ENCODE measurements around the gene MYH14.

The MYH14 gene

GRCh38 chr19:50300051-50300450, 96.6 kb downstream of the MYH14 start:
- DNase-seq, result no peak

- DNase-seq, result peak in 1 of 2 experiments; percentile 35
Observed at GRCh38 chr19:50300814-50301606, 97.6 kb downstream of the MYH14 start.

GRCh38 chr19:50301607-50301971, 98.2 kb downstream of the MYH14 start:
- DNase-seq, result no peak

GRCh38 chr19:50303558-50303957, 100.1 kb downstream of the MYH14 start:
- no peak for DNase-seq

GRCh38 chr19:50308991-50309390, 105.6 kb downstream of the MYH14 start:
- DNase-seq, result no peak

- DNase-seq, result no peak
Observed at GRCh38 chr19:50309396-50310125, 106.1 kb downstream of the MYH14 start.

GRCh38 chr19:50310759-50311465, 107.5 kb downstream of the MYH14 start:
- no peak for DNase-seq

GRCh38 chr19:50311723-50312635, 108.6 kb downstream of the MYH14 start:
- DNase-seq, result no peak

- DNase-seq, result no peak
Observed at GRCh38 chr19:50312967-50313811, 109.8 kb downstream of the MYH14 start.

GRCh38 chr19:50313812-50314536, 110.6 kb downstream of the MYH14 start:
- DNase-seq, result no peak

GRCh38 chr19:50314724-50315708, 111.6 kb downstream of the MYH14 start:
- no peak for DNase-seq

GRCh38 chr19:50315773-50316448, 112.5 kb downstream of the MYH14 start:
- DNase-seq, result peak; percentile 43 to 52

- DNase-seq, result no peak
Observed at GRCh38 chr19:50317115-50317514, 113.7 kb downstream of the MYH14 start.

- DNase-seq, result no peak
Observed at GRCh38 chr19:50318438-50318837, 115.0 kb downstream of the MYH14 start.

GRCh38 chr19:50319156-50319555, 115.7 kb downstream of the MYH14 start:
- no peak for DNase-seq

- DNase-seq, result no peak
Observed at GRCh38 chr19:50320051-50320450, 116.6 kb downstream of the MYH14 start.

GRCh38 chr19:50320596-50320995, 117.2 kb downstream of the MYH14 start:
- DNase-seq, result no peak

- no peak for DNase-seq
Observed at GRCh38 chr19:50321831-50322230, 118.4 kb downstream of the MYH14 start.

GRCh38 chr19:50322234-50322633, 118.8 kb downstream of the MYH14 start:
- no peak for DNase-seq
